NCI-H1694 (cell line): Measurements from ENCODE around the gene ANKRD50.

Source experiments
- DNase-seq: peaks from one replicate; lab custom pipeline; 2025; lab: John Stamatoyannopoulos, UW

Gene ANKRD50

DNA sequence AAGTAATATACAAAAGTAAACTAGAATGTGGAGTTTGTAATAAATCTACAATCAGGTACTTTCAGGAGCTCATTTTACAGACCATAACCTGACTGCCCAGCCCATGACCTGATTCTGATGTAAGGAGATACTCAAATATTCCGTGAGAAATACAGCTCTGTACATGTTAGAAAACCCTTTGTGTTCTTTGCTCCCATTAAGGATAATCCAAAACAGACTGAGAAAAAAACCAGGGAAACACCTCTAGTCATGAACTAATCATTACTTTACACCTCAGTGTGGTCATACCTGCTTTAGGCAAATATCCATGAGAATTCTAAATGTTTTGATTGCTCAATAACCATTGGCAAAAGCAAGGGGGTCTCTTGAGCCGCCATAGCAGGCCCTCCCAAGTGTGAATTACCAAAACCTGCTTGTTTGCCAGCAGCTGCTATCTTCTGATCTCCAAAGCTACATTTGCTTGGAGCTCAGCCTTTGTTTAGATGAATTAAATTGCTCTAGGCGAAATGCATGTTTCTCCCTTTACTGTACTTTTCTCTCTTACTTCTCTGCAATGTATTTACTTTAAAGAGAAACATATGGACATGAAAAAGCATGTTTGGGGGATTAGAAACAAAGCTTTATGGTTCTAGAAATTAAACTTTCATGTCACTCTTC lies 79.1 kb downstream of the ANKRD50 start:
- no peak for DNase-seq

- no peak for DNase-seq
These were observed 80.1 kb downstream of the ANKRD50 start for GRCh38 chr4:124632439-124632838.

GRCh38 chr4:124631760-124632159 lies 80.8 kb downstream of the ANKRD50 start:
- DNase-seq: no peak

- DNase-seq: no peak
These were observed 82.9 kb downstream of the ANKRD50 start for GRCh38 chr4:124629681-124630080.
